Mononuclear cell (primary cell): ENCODE results near the gene MEIS3. TPM values are rescaled to one million over a fixed set of nuclear protein-coding genes. Genes with fewer than 3 reads are reported as not detected.

Source experiments
- H3K27me3 ChIP-seq: 2 replicates; pipeline ENCODE4 v1.6.0; 2011; ENCODE audit warnings: low read length, control low read depth; ENCODE audit not compliant: insufficient read depth
- H3K4me1 ChIP-seq: 2 replicates; pipeline ENCODE4 v1.5.1; 2011; ENCODE audit warnings: mild to moderate bottlenecking, low read length, control low read depth; ENCODE audit not compliant: insufficient read depth
- H3K4me3 ChIP-seq: 2 replicates; pipeline ENCODE4 v1.5.1; 2011; ENCODE audit warnings: mild to moderate bottlenecking, low read length, moderate library complexity
- H3K9me3 ChIP-seq: 2 replicates; pipeline ENCODE4 v1.5.1; 2011; ENCODE audit warnings: low read depth, mild to moderate bottlenecking, control low read depth, low read length
- total RNA-seq: library from RNA; depleted of rRNA; stranded (reverse); fragments of >200 nt; gene quantifications from one replicate; pipeline ENCODE4 v1.2.3, GENCODE V29; 2012

The MEIS3 gene
- total RNA-seq, 1 donor = not detected

DNA sequence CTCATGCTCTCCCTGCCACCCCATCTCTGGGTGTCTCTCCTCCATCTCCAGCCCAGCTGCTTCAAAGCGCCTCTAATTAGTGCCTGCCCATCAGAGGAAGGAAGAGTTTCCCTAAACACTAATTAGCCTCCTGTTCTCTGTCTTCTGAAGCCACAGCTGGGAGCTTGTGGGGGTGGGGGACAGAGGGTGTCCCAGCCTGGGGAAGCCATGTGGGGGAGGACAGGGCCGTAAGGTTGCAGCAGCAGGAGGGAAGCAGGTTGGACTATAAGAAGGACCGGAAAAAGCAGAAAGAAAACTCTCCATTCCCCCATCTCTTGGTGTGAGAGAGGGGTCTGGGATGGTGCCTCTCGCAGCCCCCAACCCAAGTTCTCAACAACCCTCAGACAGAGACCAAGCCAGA is 26.2 kb upstream of the MEIS3 start:
- H3K4me1 ChIP-seq = peaks cover 35% of the 10 kb centered on the region
- H3K9me3 ChIP-seq = no peaks in the 10 kb centered on the region
- H3K27me3 ChIP-seq = peaks cover 40% of the 10 kb centered on the region
- no peak overlapping the region for H3K4me3 ChIP-seq

DNA sequence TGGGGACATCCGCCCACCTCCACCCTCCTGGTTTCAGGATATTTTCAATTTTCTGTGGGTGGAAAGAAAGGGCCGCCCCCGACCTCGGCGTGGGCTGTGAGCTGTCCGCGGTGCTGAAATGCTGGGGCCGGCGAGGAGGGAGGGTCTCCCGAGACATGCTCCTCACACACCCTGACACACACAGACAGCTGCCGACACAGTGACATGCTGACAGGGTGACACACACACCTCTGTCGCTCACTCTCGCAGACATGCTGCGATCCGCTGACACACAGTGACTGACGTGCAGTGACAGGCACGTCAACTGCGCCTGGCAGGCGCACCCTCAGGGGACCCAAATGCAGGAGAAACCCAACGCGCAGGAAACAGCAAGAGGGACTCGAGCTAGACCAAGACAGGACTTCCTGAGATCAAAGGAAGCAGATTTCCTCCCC is 25.1 kb upstream of the MEIS3 start:
- Histone ChIP-seq H3K4me1 (peaks cover 35% of the 10 kb centered on the region), H3K27me3 (peaks cover 40% of the 10 kb centered on the region), H3K9me3 (no peaks in the 10 kb centered on the region), H3K4me3 (no peak overlapping the region)

DNA sequence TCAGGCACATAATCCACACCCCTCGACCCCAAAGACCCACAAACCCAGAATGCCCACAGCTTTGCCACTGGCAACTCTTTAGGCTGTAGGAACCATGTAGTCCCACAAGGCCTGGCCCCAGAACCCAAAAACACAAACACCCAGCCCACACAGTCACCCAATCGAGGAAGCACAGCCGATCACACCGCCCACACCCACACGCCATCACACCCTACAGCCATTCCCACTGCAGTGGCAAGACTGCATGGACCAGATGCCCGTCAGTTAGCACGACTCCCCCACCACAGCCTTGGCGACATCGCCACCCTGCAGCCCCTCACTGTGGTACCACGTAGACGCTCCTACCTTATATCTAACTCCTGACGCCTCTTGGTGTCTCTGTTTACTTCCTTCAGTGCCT is 24.0 kb upstream of the MEIS3 start:
- H3K4me1 ChIP-seq = peaks cover 35% of the 10 kb centered on the region
- H3K9me3 ChIP-seq = no peaks in the 10 kb centered on the region
- peaks cover 33% of the 10 kb centered on the region for H3K27me3 ChIP-seq
- no peak overlapping the region for H3K4me3 ChIP-seq

DNA sequence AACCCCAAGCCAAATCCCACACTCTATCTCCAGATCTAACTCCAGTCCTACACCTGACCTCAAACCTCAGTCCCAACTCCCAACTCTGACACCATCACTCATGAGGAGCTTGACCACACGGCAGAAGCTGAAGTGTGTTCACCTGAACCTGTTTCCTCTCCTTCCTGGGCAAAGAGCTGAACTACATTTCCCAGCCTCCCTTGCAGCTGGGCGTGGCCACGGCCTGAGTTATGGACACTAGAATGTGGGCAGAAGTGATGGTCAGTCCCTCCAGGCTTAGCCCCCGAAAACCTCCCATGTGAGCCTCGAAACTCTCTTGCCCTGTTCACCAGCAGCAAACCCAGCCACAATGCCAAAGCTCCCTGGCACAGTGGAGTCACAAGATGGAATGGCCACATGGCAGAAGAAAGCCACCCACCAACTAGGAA is 19.5 kb upstream of the MEIS3 start:
- Histone ChIP-seq H3K4me1 (peaks cover 5% of the 10 kb centered on the region), H3K4me3 (no peak overlapping the region), H3K27me3 (peaks cover 7% of the 10 kb centered on the region), H3K9me3 (no peaks in the 10 kb centered on the region)

DNA sequence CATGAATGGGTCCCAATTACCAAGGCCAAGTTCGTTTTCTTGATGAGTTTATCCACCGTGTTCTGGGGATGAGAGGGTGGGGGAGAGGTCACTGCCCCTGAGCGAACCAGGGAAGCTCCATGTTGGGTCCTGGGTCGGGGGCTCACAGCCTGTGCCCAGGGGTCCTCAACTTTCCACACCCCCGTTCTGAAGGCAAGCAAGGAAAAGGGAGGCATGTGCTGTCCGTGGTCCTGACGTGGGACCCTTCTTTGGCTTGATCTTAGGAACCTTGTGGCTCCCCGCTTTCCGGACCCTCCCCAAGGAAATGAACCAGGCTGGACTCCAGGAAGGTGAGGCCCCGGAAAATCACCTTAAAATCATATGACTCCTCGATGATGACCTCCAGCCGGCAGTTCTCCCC is 18.2 kb upstream of the MEIS3 start:
- Histone ChIP-seq H3K9me3 (no peaks in the 10 kb centered on the region), H3K4me3 (no peak overlapping the region), H3K4me1 (peaks cover 5% of the 10 kb centered on the region), H3K27me3 (no peaks in the 10 kb centered on the region)

DNA sequence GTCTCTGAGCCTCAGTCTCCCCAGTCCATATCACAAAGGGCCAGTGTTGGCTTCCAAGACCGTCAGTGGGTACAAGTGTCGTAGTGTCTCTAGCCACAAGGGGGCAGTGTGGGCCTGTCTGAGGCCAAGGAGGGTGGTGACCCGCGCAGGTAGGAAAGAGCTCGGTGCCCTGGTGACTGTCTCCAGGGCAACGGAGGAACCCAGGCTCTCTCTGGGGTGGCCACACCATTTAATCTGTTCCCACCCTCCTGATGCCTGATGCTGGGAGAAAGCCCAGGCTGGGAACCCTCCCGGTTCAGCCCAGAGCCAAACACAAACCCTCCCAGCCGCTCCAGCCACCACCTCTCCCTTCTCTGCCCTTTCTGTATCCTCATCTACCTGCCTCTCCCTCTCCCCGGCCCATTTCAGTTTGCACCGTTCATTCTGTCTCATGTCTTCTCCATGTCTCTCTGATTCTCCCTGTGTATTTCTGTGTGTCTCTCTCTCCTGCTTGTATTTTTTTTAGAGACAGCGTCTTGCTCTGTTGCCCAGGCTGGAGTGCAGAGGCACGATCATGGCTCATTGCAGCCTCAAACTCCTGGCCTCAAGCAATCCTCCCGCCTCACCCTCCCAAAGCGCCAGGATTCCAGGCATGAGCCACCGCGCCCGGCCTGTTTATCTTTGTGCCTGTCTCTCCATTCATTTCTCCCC is 17.5 kb upstream of the MEIS3 start:
- no peaks in the 10 kb centered on the region for H3K9me3 ChIP-seq
- peaks cover 6% of the 10 kb centered on the region for H3K27me3 ChIP-seq
- H3K4me3 ChIP-seq = no peak overlapping the region
- H3K4me1 ChIP-seq = peaks cover 5% of the 10 kb centered on the region

DNA sequence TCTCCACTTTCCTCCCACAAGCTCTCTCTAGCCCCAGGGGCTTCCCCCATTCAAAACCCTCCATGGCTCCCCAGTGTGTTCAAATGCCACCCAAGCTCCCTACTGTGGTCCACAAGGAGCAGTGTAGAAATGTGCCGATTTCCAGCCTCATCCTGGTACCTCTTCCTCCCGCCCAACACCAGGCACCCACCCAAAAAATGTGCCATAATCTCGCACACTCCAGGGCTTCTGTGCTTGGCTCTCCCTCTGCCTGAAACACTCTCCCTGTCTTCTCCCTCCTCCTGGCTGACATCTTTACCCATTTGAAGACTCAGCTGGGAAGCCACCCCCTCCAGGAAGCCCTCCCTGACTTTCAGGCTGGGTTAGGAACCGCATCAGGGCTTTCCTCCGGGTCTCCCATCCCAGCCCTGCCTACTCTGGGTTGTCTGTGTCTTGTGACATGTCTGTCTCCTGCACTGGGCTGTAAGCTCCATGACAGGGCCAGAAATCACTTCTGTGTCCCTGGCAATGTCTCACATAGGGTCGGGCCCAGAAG is 16.6 kb upstream of the MEIS3 start:
- Histone ChIP-seq H3K4me1 (peaks cover 5% of the 10 kb centered on the region), H3K9me3 (no peaks in the 10 kb centered on the region), H3K27me3 (peaks cover 15% of the 10 kb centered on the region), H3K4me3 (no peak overlapping the region)

DNA sequence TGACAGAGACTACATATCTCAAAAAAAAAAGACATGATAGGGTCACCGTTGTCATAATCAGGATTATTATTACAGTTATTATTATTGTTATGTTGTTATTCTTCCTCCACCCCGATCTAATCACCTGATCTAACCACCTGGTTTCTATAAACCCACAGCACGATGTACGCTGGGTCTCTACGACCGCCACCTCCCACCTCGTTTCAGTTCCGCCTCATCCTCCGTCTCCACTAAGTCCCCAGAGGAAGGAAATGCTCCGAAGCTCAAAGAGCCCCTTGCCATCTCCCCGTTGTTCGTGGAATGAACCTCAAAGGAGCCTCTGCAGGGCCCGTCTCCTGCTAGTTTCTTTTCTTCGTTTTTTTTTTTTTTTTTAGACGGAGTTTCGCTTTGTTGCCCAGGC is 15.9 kb upstream of the MEIS3 start:
- Histone ChIP-seq H3K27me3 (peaks cover 22% of the 10 kb centered on the region), H3K4me3 (no peak overlapping the region), H3K9me3 (no peaks in the 10 kb centered on the region), H3K4me1 (peaks cover 8% of the 10 kb centered on the region)

DNA sequence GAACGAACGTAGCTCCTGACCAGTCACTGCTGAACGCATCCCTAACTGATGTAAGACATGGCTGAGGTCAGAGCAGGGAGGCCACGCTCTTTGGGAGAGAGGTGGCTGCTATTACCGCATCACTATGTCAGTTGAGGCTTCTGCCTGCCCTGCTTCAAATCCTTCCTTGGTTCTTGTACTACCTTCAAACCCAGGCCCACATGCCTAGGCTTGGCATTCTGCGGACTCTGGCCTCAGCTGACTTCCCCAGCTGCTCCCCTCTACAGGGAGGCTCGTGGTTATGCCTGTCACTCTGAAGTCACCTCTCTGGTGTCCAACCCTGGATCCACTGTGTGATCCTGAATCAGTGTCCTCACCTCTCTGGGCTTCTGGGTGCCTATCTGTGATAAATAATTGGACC is 14.8 kb upstream of the MEIS3 start:
- Histone ChIP-seq H3K4me3 (no peak overlapping the region), H3K27me3 (peaks cover 33% of the 10 kb centered on the region), H3K4me1 (peaks cover 14% of the 10 kb centered on the region), H3K9me3 (no peaks in the 10 kb centered on the region)

DNA sequence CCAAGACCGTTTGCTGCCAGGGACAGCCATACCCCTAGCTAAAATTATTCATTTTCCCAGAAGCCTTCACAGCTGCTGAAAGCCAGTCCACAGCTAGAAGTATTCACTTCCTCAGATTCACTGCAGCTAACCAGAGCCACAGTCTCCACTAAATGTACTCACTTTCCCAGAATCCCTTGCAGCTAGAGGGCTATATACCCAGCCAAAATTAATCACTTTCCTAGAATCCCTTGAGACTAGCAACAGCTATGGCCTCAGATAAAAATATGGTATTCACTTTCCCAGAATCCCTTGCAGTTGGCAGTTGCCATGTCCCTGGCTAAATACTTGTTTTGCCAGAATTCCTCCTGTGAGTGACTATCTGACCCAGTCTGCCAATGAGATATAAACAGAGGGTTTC is 13.8 kb upstream of the MEIS3 start:
- Histone ChIP-seq H3K4me3 (no peak overlapping the region), H3K27me3 (peaks cover 40% of the 10 kb centered on the region), H3K9me3 (no peaks in the 10 kb centered on the region), H3K4me1 (peaks cover 20% of the 10 kb centered on the region)

DNA sequence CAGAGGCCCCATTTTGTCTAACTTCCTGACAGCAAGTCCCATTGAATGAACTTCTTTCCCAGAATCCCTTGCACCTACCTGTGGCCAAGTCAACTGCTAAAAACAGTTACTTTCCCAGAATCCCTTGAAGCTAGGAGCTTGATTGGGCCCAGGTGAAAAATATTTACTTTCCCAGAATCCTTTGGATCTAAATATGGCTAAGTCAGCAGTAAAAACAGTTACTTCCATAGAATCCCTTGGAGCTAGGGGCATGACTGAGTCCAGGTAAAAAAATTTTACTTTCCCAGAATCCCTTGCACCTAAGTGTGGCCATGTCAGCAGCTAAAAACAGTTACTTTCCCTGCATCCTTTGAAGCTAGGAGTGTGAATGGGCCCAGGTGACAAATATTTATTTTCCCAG is 13.2 kb upstream of the MEIS3 start:
- H3K9me3 ChIP-seq = no peaks in the 10 kb centered on the region
- no peak overlapping the region for H3K4me3 ChIP-seq
- peaks cover 47% of the 10 kb centered on the region for H3K27me3 ChIP-seq
- peaks cover 26% of the 10 kb centered on the region for H3K4me1 ChIP-seq

DNA sequence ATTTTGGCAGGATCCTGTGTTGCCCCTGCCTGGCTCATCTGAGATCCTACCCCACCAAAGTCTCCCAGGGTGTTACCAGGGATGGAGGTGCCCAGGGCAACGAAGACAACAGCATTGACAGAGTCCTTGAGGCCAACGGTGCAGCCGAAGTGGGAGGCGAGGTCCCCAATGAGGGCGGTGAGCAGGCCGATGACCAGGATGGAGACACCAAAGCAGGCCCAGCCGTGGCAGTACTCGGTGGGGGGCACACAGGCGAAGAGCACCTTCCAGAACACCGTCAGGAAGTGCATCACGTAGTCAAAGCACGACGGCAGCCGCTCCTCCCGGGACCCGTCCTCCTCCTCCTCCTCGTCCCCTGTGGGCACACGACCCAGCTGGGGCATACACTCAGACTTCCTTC is 12.8 kb upstream of the MEIS3 start:
- Histone ChIP-seq H3K4me3 (no peak overlapping the region), H3K27me3 (peaks cover 47% of the 10 kb centered on the region), H3K9me3 (no peaks in the 10 kb centered on the region), H3K4me1 (peaks cover 28% of the 10 kb centered on the region)

DNA sequence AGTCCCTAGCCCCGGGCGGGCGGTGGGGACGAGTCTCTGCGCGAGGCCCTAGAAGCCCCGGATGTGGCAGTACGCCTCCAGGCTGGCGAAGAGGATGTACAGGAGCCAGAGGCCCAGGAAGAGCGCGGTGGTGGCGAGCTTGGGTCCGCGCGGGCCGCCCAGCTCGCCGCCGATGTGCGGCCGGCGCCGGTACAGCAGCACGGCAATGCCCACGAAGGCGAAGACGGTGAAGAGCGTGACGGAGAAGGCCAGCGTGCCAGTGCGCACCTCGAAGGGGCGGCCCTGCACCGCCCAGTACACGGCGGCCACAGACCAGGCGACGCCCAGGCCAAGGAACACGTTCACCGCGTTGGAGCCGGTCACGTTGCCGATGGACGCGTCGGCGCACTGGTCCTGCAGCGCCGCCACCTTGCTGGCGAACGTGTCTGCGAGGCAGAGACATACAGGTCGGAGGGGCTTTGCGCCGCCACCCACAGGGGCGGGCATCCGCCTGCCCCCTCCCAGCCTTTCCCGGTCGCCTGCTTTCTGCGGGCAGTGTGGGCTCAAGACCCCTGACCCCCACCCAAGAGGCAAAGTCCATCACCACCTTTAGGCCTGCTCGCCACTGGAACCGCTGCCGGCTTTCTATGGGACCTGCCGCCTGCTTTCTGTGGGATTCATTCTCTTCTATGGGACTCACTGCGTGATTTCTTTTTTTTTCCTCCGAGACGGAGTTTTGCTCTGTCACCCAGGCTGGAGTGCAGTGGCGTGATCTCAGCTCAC is 10.9 kb upstream of the MEIS3 start:
- Histone ChIP-seq H3K27me3 (peaks cover 47% of the 10 kb centered on the region), H3K4me1 (peaks cover 23% of the 10 kb centered on the region), H3K9me3 (no peaks in the 10 kb centered on the region), H3K4me3 (no peak overlapping the region)

DNA sequence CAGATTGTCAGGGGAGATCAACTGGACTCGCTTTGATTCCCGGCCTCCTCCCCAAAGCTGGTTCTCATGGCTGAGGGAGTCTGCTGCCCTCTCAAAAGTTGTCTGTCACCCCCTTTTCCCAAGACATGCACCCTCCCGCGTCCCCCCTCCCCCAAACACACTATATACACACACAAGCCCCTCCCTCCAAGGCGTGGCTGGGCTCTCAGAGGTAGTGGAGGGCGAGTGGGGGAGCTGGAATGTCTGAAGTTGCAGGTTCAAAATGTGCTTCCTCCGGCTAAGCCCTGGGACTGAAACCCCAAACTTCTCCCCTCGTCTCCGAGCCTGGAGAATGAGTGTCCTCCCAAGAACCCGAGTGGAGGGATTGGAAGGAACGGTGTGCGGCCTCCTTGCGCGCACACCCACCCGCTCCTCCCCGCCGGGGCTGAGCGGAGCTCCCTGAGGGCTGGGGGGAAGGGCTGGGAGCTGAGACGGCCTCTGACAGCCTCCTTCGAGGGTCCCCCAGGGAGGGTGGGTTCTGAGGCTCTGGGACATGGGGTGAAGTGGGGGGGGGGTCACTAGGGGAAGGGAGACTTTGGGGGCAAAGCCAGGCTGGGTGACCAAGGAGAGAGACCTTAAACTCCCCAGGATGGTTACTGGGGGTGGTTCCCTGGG is 9.9 kb upstream of the MEIS3 start:
- H3K4me3 ChIP-seq = no peak overlapping the region
- no peaks in the 10 kb centered on the region for H3K9me3 ChIP-seq
- H3K4me1 ChIP-seq = peaks cover 23% of the 10 kb centered on the region
- peaks cover 47% of the 10 kb centered on the region for H3K27me3 ChIP-seq

DNA sequence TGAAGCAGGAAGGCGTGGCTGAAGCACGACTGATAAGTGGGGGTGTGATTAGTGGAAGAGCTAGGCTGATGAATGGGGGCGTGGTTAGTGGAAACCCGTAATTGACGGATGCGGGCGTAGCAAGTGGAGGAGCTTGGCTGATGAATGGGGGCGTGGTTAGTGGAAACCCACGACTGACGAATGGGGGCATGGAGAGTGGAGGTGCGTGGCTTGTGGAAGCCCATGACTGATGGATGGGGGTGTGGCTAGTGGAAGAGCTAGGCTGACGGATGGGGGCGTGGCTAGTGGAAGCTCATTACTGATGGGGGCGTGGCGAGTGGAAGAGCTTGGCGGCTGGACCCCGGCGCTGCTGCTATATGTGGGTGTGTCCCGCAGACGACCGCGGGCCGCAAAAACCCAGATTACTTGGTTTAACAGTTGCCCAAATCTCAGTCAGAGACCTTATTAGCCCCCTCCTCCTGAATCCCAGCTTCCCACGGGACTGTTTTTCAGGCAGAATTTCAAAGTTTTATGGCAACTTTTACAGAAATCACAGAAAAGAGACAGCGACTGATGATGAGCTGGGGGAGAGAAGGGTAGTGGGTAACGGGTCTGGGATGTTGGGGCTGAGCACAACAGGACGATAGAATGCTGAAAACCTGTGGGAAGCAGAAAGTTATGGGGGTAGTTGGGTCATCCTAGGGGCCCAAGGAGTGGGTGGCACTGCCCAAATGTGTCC is 9.0 kb upstream of the MEIS3 start:
- H3K27me3 ChIP-seq = peaks cover 55% of the 10 kb centered on the region

More for the DNA sequence above, 9.0 kb upstream of the MEIS3 start:
- Histone ChIP-seq H3K9me3 (no peaks in the 10 kb centered on the region), H3K4me3 (no peak overlapping the region), H3K4me1 (peaks cover 23% of the 10 kb centered on the region)
